ENCODE results near the gene ARHGAP25. TPM values are rescaled to one million over a fixed set of nuclear protein-coding genes. Genes with fewer than 3 reads are reported as not detected.

The ARHGAP25 gene
- polyA plus RNA-seq, 12 donors, result 2.6 to 8.3 (median 3.8) TPM; not detected in 2

DNA sequence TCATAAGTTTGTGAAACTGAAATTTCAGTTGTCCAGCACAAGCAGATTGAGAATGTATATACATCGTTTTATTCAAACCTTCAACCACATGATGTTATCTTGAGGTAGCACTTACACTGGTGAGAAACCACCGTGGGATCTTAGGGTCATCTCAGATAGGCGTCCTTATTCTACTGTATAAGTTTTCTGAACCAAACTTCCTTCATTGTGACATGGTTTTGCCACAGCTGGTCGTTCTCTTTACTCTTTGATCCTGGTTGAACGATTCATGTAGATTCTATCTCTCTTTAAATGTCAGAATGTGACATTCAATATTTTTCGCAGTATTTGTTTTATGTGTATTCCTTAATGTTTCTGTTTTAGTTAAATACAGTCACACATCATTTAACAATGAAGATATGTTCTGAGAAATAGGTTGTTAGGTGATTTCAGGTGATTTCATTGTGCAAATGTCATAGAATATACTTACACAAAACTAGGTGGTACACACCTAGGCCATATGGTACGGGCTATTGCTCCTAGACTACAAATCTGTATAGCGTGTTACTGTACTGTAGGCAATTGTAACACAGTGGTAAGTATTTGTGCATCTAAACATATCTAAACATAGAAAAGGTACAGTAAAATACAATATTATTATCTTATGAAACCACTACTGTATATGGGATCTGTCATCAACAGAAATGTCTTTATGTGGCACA is 17.9 kb upstream of the ARHGAP25 start:
- DNase-seq, result no peak

DNA sequence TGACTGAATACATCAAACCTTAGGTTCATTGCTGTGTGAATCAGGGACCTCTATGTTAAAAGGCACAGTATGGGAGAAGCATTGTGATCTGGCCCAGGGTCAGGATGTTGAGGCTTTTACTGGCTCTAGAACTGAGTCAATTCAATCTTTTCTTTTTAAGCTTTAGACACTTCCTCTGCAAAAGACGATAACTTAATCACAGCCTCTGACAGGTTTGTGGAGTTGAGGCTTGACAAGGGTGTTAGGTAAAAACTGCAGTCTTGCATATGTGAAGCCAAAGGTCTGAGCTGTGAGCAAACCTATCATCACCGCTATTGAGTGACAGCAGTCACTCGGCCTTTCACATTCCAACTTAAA is 17.3 kb upstream of the ARHGAP25 start:
- DNase-seq, result no peak

DNA sequence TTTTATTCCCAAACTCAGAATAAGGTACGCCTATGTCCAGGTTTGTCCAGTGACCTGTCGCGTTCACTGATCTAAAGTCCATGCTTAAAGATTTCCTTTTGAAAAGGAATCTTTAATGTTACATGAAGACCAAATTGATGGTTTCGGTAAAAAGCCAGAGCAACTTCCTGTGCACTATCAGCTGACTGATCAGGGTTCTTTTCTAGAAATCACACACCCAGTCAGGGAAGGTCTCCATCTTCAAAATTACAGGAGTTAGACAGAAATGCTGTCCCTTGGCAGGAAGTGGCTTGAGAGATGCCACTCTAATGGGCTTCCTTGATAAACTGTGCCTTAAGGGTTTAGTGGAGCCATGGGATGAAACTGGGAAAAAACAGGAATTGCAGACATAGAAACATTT is 14.7 kb upstream of the ARHGAP25 start:
- DNase-seq, result no peak

DNA sequence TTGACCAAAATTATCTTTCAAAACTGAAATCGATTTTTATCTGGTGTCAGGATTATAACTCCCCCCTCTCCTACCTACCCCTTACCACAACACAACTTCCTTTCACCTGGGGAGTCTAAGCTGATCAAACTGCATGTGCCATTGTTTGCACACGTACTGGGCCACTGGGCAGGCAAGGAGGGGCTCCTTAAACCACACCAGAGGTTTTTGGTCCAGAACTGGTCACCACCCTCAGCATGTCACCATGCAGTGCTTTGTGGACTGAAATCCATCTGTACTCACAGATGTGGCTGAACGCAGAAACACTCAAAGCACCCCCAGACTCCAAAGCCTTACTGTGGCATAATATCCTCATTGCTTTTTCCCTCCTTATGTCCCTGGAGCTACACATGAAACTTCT is 13.9 kb upstream of the ARHGAP25 start:
- DNase-seq, result no peak

DNA sequence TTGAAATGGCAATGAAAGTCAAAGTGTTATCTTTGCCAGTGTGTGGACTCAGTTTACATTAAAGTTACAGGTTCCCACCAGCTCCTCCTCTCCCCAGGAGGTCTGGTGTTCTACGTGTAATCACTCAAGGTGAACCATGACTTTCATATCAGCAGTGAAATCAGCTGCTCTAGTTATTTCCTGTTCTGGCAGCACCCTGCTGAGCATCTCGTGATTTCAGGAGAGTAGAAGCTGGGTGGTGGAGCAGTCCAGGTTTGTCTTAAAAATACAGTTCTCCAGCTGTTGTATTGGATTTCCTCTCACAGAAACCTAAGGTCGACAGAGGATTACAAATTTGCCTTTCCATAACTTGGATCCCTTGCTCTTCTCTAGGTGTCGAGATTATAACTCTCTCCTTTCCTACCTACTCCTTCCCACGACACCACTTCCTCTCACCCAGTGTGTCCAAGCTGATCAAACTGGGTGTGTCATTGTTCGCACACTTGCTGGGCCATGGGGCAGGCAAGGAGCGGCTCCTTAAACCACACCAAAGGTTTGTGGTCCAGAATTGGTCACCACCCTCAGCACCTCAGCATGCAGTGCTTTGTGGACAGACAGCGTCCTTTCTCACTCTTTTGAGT is 13.0 kb upstream of the ARHGAP25 start:
- DNase-seq, result no peak

DNA sequence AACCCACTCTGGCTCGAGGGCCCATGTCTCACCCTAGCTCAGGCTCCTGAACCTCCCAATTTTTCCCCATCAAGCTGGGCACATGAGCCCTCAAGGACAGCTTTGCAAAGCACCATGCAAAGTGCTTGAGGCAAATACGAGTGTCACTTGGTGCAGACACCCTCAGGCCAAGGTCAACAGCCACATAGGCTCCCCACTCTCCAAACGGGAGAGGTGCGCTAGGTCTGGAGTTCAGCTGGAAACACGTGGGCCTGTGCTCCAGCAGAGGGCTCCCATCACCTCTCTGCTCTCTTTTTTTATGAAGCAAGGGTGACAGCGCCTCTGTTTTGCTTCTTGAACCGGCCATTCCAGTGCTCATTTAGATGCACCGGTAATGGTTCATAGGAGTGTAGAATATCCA is 11.9 kb upstream of the ARHGAP25 start:
- no peak for DNase-seq

DNA sequence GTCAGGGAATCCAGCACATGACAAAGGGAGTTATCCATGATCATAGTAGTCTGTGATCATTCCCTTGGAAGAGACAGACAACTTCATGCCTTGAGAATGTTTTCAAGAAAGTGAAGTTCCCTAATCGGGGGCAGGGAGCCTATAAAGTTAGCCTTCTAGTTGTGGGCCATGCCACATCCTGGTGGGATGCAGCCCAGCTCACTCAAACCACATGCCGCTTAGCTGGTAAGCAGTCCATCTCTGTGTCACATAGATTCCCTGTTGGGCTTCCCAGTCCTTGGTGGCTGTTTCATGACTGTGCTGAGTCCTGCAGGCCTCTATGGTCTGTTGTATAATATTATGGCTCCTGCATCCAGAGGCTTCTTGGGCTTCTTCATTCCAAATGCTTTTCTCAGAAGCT is 11.4 kb upstream of the ARHGAP25 start:
- no peak for DNase-seq

DNA sequence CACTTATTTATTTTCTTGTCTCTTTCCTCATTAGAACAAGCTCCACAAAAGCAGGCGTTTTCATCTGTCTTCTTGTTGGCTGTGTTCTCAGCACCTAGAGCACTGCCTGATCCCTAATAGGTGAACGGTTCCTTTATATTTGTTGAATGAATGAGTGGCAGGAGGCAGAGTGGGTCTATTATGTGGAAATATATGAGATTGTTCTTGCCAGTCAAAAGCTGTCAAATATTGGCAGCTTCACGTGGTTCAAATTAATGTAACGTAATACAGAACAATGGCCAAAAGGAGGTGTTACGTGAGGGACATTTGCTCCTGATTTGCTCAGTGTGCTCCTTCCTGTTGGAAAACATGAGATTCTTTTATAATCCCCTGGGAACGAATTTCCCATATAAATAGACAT is 8.5 kb upstream of the ARHGAP25 start:
- DNase-seq, result no peak

DNA sequence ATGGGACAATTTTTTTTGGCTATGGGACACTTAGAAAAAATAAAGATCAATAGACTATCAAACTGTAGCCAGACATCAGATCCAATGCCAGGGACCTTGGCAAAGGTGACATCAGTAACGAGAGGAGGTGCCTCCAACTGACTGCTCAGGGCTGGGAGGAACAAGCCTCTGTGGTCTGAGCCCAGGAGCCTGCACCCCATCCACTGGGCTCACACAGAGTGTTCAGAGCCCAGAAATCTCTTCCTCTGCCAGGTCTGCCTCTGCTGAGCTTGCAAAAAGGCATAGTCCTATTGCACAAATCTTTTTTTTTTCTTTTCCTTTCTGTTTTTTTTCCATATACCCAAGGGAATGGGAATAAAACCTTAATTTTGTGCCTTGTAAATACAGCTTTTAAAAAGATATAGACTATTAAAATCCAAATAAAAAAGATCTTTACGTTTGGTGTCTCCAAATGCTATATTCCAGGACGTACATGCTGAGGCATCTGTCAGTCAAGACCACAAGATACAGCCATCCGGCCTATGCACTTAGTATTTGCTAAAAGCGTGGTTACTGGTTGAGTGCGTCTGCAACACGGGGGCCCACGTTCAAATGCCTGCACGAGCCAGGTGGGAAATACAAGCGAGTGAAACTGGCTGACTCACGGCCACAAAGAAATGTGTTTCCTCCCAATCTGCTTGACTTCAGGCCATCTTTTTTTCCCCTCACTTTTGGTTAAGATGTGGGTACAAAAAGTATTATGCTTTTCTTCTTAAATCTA is 7.8 kb upstream of the ARHGAP25 start:
- DNase-seq, result no peak

DNA sequence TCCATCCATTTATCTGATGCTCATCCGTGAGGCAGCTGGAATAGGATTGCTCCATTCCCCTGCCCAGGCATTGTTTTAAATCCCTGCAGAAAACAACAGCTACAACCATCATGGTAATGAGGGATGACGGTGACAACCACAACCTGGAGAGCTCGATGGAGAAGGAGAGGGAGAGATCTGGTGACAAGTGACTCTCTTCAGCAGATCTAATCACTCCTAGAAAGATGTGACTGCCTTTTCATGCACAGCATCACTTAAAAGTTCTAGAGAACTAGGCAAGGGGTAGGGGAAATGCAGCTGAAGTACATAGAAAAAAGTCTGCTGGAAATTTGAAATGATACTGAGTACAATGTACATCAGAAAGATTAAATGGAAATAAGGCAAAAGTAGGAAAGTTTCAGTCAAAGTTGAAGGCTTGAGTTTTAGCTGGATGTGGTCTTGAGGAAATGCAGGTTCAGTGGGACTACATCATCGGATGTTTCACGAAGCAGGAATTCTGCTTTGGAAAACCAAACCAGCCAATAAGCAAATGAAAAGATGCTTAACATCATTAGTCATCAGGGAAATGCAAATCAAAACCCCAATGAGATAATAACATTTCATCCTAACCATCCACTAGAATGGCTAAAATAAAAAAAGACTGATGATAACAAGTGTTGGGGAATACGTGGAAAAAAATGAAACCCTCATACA is 6.8 kb upstream of the ARHGAP25 start:
- no peak for DNase-seq

DNA sequence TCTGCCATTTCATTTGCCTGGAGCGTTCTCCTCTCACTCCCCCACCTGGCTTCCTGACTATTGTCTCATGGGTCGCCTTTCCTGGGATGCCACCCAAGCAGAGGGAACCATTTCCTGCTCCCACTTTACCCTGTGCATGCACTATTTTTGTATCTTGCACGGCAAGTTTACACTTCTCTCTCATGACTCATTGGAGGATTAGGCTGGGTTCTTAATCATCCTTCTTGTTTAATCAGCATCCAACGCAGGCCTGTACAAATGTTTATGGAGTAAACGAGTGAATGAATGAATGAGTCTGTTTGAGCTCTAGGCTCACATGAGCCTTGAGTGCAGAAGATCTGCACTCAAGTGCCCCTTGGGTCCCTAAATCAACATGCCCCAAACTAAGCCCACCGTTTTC is 3.8 kb upstream of the ARHGAP25 start:
- no peak for DNase-seq

DNA sequence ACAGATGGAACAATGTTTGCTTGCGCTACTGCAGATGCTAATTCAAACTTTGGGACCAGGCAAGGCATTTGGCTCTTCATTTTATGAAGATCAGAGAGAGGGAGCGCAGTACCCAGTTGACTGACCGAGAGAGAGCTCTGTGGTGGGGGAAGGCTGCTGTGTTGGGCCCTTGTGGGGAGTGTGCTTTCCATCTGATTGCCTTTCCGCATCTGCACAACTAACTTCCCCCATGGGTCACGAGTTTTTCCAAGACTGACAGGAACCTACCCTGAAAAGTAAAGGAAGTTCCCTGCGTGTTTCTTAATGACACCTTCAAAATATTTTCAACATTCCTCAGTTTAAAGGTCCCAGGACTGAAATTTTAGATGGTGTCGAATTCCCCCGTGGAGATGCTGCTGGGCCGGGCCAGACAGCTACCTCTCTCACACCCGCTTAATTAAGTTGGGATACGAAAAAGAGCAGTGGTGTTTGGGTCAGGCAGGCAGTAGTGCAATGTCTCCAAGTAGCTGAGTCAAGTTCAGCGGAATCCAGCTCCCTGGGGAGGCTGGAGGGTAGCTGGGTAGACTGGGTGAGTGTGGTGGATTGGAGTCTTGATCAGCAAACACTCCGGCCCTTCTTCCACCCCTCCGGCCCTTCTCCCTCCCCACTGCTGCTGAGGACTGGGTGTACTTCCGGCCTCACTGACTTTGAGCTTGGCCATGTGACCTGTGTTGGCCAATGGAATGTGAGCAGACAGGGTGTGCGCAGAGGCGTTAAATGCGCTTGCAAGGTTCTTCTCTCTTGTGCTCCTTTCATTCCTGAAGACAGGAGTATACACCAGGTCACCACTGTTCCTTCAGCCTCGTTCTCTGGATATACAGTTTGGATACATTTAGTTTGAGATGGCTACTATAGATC is 2.3 kb upstream of the ARHGAP25 start:
- no peak for DNase-seq

DNA sequence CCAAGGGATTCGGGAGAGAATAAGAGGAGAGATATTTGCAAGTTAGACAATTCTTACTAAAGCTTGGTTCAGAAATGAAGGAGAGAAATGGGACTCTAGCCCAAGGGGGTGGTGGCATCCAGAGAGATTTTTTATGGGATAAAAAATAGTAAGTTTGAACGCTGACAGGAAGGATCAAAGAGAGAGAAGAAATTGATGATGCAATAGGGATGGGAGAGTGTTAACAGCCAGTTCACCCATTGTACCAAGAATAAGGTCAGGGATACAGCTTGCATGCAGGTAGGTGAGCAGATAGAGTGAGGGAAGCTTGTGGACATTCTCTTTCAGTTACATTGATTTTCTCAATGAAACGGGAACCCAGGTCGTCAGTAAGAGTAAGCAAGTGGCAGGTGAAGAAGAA is 1.2 kb upstream of the ARHGAP25 start:
- DNase-seq, result no peak

DNA sequence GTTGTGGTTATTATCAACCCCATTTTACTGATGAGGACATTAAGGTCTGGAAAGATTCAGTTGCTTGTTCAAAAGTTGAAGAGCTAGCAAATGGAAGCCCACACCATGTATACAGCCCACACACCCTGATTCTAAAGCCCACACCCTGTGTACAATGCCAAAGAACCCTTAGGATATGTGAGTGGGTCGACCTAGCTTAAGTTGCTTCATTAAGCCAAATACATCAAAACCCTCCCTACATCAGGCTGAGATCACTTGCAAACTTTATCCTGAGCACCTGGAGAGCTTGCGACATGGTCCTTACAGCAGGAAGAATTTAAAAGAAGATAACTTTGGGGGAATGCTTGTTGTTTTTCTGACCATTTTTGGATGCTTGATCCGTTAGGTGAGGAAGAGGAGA is 435 bp upstream of the ARHGAP25 start:
- no peak for DNase-seq

DNA sequence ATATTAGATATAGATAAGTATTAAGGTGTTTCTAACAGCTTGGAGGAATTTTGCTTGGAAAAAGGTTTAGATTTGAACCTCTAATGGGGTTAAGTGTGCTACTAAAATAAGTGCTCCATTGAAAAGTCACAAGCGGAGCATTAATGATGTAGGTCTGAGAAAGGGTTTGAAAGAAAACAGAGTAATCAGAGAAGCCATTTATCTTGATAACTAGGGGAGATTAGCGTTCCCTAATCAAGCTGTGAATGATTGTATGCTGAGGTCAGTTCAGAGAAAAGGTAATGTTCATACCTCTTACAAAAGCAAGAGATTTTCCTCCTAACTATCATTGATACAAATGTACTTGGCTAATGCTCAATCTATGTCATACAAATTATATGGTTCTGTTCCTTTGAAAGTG is 1.5 kb downstream of the ARHGAP25 start:
- no peak for DNase-seq

DNA sequence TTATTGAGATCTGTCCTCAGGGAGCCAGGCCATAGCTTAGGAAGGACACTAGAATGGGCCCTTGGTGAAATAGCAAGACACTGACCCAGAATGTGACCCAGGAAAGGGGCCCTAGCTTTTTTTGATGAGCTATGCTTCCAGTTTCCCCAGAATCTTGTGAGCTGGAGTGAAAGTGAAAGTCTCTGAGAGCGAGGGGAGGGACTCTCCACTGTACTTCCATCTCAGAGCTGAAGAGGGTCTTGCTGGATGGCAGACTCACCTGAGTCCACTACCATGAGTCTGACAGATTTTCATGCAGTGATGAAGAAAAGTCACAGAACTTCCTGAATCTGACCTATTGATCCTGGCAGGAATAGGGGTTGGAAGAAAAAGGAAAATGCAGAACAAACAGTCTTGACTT is 3.1 kb downstream of the ARHGAP25 start:
- no peak for DNase-seq

DNA sequence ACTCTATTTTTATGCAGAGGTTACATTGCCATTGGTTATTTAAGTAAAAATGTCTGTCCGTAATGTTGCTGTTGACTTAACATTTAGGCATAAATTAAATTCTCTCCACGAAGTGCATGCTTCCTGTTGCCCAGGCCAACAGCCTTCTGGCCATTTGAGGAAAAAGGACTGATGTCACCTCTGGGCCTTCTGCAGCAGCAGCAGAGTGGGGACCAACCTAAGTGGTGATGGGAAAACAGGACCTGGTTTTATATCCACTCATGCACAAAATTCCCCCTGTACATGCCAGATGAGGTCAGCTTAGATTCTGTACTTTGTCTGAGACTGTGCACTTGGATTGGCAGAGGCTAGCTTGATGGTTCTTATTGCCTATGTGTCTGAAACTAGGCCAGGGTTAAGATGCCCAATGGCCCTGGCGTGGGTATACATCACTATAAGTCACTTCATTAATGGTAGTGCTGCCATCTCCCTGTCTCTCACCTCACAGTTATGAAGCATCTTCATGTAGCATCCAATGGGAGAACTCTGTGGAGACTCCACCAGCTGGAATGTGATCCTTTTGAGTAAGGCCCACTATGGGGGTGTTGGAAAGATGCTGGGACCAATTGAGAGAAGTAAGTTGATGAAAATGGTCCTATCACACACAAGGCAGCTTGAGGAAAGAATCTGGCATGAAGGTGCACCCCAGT is 4.4 kb downstream of the ARHGAP25 start:
- no peak for DNase-seq

DNA sequence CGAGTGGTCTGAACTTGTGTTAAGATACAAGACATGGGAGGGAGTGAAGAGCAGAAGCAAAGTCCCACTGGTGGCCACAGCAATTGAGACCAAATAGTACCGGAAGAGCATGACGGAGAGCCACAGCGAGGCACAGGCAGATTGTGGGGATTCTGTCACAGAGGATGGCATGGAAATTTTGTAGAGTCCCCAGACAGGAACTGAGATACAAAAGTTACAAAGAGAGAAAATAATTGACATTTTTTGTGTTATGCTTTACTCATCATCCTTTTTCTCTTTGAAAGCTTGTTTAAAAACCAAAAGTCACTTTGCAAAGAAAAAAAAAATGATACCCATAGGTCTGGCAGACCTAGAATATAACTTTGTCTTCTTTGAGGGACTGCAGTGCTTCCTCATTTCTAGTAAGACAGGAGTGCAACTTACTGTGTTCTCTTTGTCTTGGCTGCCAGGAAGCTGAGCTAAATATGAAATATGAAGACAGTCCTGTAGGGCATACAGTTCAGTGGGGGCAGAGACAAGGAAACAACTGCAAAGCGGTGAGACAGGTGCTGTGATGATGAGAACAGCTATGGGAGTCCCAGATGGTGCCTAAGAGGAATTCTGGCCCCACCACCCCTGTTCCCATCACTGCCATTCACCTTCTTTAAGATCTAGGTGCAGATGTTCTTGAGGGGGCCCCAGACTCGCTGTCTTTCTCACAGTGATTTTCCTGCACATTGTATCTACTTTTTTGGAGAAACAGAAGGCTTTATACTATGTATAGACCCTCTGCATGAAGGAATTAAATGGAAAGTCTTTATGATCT is 5.2 kb downstream of the ARHGAP25 start:
- no peak for DNase-seq

DNA sequence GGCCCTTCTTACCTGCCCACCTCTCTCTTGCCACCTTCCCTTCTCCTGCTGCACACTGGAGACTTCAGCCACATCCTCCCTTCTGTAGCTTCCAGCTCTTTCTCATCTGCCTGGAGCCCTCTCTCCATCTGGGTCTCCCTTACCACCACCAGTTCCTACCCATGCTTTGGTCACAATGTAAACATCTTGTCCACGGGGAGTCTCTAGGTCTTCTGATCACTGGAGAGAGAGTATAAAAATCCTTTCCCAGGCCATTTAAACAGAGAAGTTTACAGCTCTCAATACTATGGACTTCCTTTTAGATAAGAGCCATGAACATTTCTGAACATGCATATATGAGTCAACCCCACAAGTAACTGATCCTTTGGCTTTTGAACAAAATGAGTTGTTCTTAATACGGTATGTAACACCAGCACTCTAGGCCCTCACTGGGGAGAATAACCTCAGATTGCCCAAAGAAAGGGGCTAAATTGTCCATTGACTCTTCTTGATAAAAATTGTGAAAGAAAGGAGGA is 5.8 kb downstream of the ARHGAP25 start:
- no peak for DNase-seq

DNA sequence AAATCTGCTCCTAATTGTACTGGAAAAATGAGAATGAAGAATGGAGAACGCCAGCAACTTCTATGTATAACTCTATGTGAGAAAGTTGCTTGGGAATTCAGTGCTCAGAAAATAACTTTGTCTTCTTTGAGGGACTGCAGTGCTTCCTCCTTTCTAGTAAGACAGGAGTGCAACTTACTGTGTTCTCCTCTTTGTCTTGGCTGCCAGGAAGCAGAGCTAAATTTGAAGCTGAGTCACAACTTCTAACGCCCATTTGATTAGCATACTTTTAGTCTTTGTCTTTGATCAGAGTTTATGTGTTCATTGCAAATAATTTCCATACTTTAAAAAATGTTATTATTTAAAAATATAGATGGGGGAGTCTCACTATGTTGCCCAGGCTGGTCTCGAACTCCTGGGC is 6.6 kb downstream of the ARHGAP25 start:
- DNase-seq, result no peak
